Measurements from ENCODE around the gene ZNF385A. TPM values are rescaled to one million over a fixed set of nuclear protein-coding genes. Genes with fewer than 3 reads are reported as not detected.
"Not testable (repeated sequence)": the region's sequence is repeated elsewhere in the genome, so short reads cannot be mapped to it uniquely, and the experiment has no call there.

The ZNF385A gene
- total RNA-seq, 1 experiment from 2014 or later = 5.7 TPM

- Histone ChIP-seq H3K14ac (ENCODE audit: insufficient read depth, low read length) (no peak overlapping the region), H3K9ac (ENCODE audit: extremely low read depth, insufficient read length, low read length) (no peak overlapping the region), H4K5ac (ENCODE audit: insufficient read length, low read depth, low read length) (no peak overlapping the region), H2BK120ac (ENCODE audit: low read depth, low read length, poor library complexity, severe bottlenecking) (no peak overlapping the region), H3K23ac (ENCODE audit: insufficient read length, low read depth, low read length) (no peak overlapping the region), H3K4me2 (ENCODE audit: insufficient read depth, insufficient read length, low read length) (no peak overlapping the region), H4K8ac (replicated peaks; ENCODE audit: insufficient read length, low read depth, low read length) (no peak overlapping the region), H3K79me1 (ENCODE audit: insufficient read depth, low read depth, low read length, poor library complexity, severe bottlenecking) (no peaks in the 10 kb centered on the region), H2BK15ac (ENCODE audit: low read depth, low read length) (no peak overlapping the region), H3K27me3 (ENCODE audit: insufficient read depth, low read length) (no peaks in the 10 kb centered on the region; the same call in 1 of the 2 replicates), H2AK5ac (ENCODE audit: insufficient read length, low read length) (no peak overlapping the region), H3K4me1 (ENCODE audit: insufficient read depth, low read length) (no peaks in the 10 kb centered on the region; the same call in 1 of the 2 replicates), H3T11ph (ENCODE audit: low read length) (no peak overlapping the region), H3K79me2 (ENCODE audit: insufficient read depth, low read length) (no peaks in the 10 kb centered on the region; the same call in 1 of the 2 replicates), H3K9me3 (ENCODE audit: control insufficient read depth, low read depth, low read length) (no peaks in the 10 kb centered on the region), H3K4ac (ENCODE audit: low read depth, low read length) (no peak overlapping the region), H3K27ac (ENCODE audit: insufficient read length, low read depth, low read length) (no peak overlapping the region), H3K18ac (ENCODE audit: insufficient read length, low read depth, low read length) (no peak overlapping the region), H3K56ac (ENCODE audit: insufficient read length, low read depth, low read length) (no peak overlapping the region), H2AFZ (ENCODE audit: low read length) (no peak overlapping the region), H2BK5ac (ENCODE audit: insufficient read length, low read length) (no peak overlapping the region), H2BK20ac (ENCODE audit: low read depth, low read length, poor library complexity, severe bottlenecking) (no peak overlapping the region), H2BK12ac (ENCODE audit: insufficient read length, low read depth, low read length) (no peak overlapping the region), H4K91ac (ENCODE audit: insufficient read length, low read depth, low read length) (no peak overlapping the region), H3K23me2 (ENCODE audit: insufficient read length, low read depth, low read length, poor library complexity, severe bottlenecking) (no peaks in the 10 kb centered on the region), H4K20me1 (ENCODE audit: control insufficient read depth, insufficient read depth, insufficient read length) (no peaks in the 10 kb centered on the region)
- Mint-ChIP-seq H3K4me3 (no peak overlapping the region), H3K4me1 (peaks cover 22 to 30% of the 10 kb centered on the region in 2 experiments), H3K9me3 (no peaks in the 10 kb centered on the region), H3K36me3 (ENCODE audit: insufficient read depth in 1 of 3, low read depth in 3 of 3) (peaks cover 0 to 2% (median 0%) of the 10 kb centered on the region in 3 experiments; a peak in 2 of 7 replicates), H3K27me3 (ENCODE audit: low read depth) (no peaks in the 10 kb centered on the region), H3K27ac (peak overlapping the region in 1 of 3 experiments; percentile 82; a peak in 2 of 7 replicates)
- DNase-seq = no peak
- no peak for TF ChIP-seq CTCF (conservative IDR thresholded peaks at IDR 0.05)
- no CpG with 5 or more reads among the region's 6 CpGs for WGBS (ENCODE audit: extremely low coverage, insufficient read length, low lambda C conversion rate)
Observed at GRCh38 chr12:54328595-54329337, 55.8 kb downstream of the ZNF385A start.

GRCh38 chr12:54325442-54326109 lies 59.0 kb downstream of the ZNF385A start:
- Histone ChIP-seq H3K18ac (ENCODE audit: insufficient read length, low read depth, low read length) (peak overlapping the region; percentile 93), H3K9ac (ENCODE audit: extremely low read depth, insufficient read length, low read length) (peak overlapping the region; percentile 94), H3K14ac (ENCODE audit: insufficient read depth, low read length) (peak overlapping the region; percentile 85; the same call in 1 of the 2 replicates), H3K4me2 (ENCODE audit: insufficient read depth, insufficient read length, low read length) (peak overlapping the region; percentile 72)
- peaks cover 21 to 30% of the 10 kb centered on the region in 2 experiments for H3K4me1 Mint-ChIP-seq
- not testable (repeated sequence) for H3T11ph ChIP-seq (ENCODE audit: low read length); H4K20me1 ChIP-seq (ENCODE audit: control insufficient read depth, insufficient read depth, insufficient read length); H3K4me1 ChIP-seq (ENCODE audit: insufficient read depth, low read length); H2BK12ac ChIP-seq (ENCODE audit: insufficient read length, low read depth, low read length); H3K9me3 Mint-ChIP-seq; H4K8ac ChIP-seq (replicated peaks; ENCODE audit: insufficient read length, low read depth, low read length); H3K4ac ChIP-seq (ENCODE audit: low read depth, low read length); H3K79me1 ChIP-seq (ENCODE audit: insufficient read depth, low read depth, low read length, poor library complexity, severe bottlenecking); H2BK20ac ChIP-seq (ENCODE audit: low read depth, low read length, poor library complexity, severe bottlenecking); H4K5ac ChIP-seq (ENCODE audit: insufficient read length, low read depth, low read length); H2BK120ac ChIP-seq (ENCODE audit: low read depth, low read length, poor library complexity, severe bottlenecking); H4K91ac ChIP-seq (ENCODE audit: insufficient read length, low read depth, low read length); H2AFZ ChIP-seq (ENCODE audit: low read length); H2BK15ac ChIP-seq (ENCODE audit: low read depth, low read length); H3K27me3 ChIP-seq (ENCODE audit: insufficient read depth, low read length); H3K23me2 ChIP-seq (ENCODE audit: insufficient read length, low read depth, low read length, poor library complexity, severe bottlenecking); H3K9me3 ChIP-seq (ENCODE audit: control insufficient read depth, low read depth, low read length); H3K23ac ChIP-seq (ENCODE audit: insufficient read length, low read depth, low read length); H3K27ac ChIP-seq (ENCODE audit: insufficient read length, low read depth, low read length); H3K27me3 Mint-ChIP-seq (ENCODE audit: low read depth); H3K36me3 Mint-ChIP-seq (ENCODE audit: insufficient read depth in 1 of 3, low read depth in 3 of 3); H2AK5ac ChIP-seq (ENCODE audit: insufficient read length, low read length); H3K79me2 ChIP-seq (ENCODE audit: insufficient read depth, low read length); DNase-seq; H3K56ac ChIP-seq (ENCODE audit: insufficient read length, low read depth, low read length); H2BK5ac ChIP-seq (ENCODE audit: insufficient read length, low read length)
- WGBS (ENCODE audit: extremely low coverage, insufficient read length, low lambda C conversion rate) = no CpG with 5 or more reads among the region's 22 CpGs
- H3K4me3 Mint-ChIP-seq = peak overlapping the region; percentile 99 to 100
- peak overlapping the region; percentile 99 to 100 (median 99) for H3K27ac Mint-ChIP-seq
